ENCODE measurements around the gene BRWD1.

The BRWD1 gene

DNA sequence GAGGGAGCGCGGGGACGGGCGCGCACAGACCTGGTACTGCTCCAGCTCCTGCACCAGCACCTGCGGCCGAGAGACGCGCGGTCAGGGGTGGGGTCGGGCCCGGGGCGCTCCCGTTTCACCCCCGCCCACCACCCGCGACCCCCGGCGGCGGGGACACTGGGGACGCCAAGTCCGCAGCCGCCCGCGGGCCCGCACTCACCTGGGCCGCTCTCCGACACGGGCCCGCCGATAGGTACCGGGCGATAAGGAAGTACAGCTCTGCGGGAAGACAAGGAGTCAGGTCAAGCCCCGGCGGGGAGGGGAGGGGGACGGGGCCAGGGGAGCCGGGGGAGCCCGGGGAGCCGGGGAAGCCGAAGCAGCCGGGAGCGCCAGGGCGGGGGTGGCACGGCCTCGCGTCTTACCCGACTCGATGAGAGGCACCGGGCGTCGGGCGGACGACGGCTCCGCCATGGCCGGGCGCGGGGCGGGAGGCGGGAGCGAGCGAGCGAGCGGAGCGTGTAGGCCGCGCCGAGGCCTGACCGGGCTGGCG is 326 bp downstream of the BRWD1 start:
- Histone ChIP-seq H3K27ac (peak overlapping the region; percentile 93), H2AFZ (ENCODE audit: low read depth) (peak overlapping the region; percentile 89), H4K20me1 (ENCODE audit: insufficient read depth) (peaks cover 13% of the 10 kb centered on the region; the same call in 1 of the 2 replicates), H3K4me2 (no peak overlapping the region), H3K4me1 (ENCODE audit: low read depth, poor library complexity, severe bottlenecking) (peaks cover 42% of the 10 kb centered on the region), H3K9ac (peak overlapping the region; percentile 97), H3K4me3 (IDR thresholded peaks at IDR 0.05; ENCODE audit: insufficient read depth, low read depth, low read length) (no peak overlapping the region), H3K27me3 (ENCODE audit: insufficient read depth, low read depth) (no peaks in the 10 kb centered on the region), H3K36me3 (ENCODE audit: insufficient read depth) (no peaks in the 10 kb centered on the region), H3K79me2 (ENCODE audit: insufficient read depth, low read depth) (peaks cover 47% of the 10 kb centered on the region)
- TF ChIP-seq, protein P1, sequence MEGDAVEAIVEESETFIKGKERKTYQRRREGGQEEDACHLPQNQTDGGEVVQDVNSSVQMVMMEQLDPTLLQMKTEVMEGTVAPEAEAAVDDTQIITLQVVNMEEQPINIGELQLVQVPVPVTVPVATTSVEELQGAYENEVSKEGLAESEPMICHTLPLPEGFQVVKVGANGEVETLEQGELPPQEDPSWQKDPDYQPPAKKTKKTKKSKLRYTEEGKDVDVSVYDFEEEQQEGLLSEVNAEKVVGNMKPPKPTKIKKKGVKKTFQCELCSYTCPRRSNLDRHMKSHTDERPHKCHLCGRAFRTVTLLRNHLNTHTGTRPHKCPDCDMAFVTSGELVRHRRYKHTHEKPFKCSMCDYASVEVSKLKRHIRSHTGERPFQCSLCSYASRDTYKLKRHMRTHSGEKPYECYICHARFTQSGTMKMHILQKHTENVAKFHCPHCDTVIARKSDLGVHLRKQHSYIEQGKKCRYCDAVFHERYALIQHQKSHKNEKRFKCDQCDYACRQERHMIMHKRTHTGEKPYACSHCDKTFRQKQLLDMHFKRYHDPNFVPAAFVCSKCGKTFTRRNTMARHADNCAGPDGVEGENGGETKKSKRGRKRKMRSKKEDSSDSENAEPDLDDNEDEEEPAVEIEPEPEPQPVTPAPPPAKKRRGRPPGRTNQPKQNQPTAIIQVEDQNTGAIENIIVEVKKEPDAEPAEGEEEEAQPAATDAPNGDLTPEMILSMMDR (conservative IDR thresholded peaks at IDR 0.05; ENCODE audit: low read depth, low read length) = no peak

GRCh38 chr21:39312112-39313041 is 1.1 kb downstream of the BRWD1 start:
- Histone ChIP-seq H2AFZ (ENCODE audit: low read depth) (no peak overlapping the region), H3K4me1 (ENCODE audit: low read depth, poor library complexity, severe bottlenecking) (peaks cover 42% of the 10 kb centered on the region), H3K4me3 (IDR thresholded peaks at IDR 0.05; ENCODE audit: insufficient read depth, low read depth, low read length) (no peak overlapping the region), H4K20me1 (ENCODE audit: insufficient read depth) (peaks cover 13% of the 10 kb centered on the region; the same call in 1 of the 2 replicates), H3K79me2 (ENCODE audit: insufficient read depth, low read depth) (peaks cover 55% of the 10 kb centered on the region), H3K27ac (no peak overlapping the region; the same call in 1 of the 2 replicates), H3K4me2 (peak overlapping the region; percentile 91), H3K27me3 (ENCODE audit: insufficient read depth, low read depth) (no peaks in the 10 kb centered on the region), H3K36me3 (ENCODE audit: insufficient read depth) (no peaks in the 10 kb centered on the region), H3K9ac (peak overlapping the region; percentile 97; the same call in 1 of the 2 replicates)
- TF ChIP-seq, protein P1 (conservative IDR thresholded peaks at IDR 0.05; ENCODE audit: low read depth, low read length) = no peak

DNA sequence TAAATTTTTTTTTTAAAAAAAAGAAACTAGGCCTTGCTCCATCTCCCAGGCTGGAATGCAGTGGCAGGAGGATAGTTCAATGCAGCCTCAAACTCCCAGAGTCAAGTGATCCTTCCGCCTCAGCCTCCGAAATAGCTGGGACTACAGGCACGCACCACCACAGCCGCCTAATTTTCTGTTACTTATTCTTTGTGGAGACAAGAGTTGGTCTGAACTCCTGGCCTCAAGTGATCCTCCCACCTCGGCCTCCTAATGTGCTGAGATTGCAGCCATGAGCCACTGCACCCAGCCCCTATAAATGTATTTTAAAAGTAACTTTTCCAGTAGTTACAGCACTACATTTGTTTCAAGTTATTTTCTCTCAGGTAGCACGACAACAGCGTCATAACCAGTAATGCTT is 2.3 kb downstream of the BRWD1 start:
- H3K27me3 ChIP-seq (ENCODE audit: insufficient read depth, low read depth) = no peaks in the 10 kb centered on the region
- H3K4me3 ChIP-seq (IDR thresholded peaks at IDR 0.05; ENCODE audit: insufficient read depth, low read depth, low read length) = no peak overlapping the region
- H3K79me2 ChIP-seq (ENCODE audit: insufficient read depth, low read depth) = peaks cover 58% of the 10 kb centered on the region
- no peaks in the 10 kb centered on the region for H3K36me3 ChIP-seq (ENCODE audit: insufficient read depth)
- H3K27ac ChIP-seq = no peak overlapping the region
- peaks cover 32% of the 10 kb centered on the region for H3K4me1 ChIP-seq (ENCODE audit: low read depth, poor library complexity, severe bottlenecking)
- peak overlapping the region; percentile 91; the same call in 1 of the 2 replicates for H3K4me2 ChIP-seq
- no peak overlapping the region for H2AFZ ChIP-seq (ENCODE audit: low read depth)
- TF ChIP-seq, protein P1 (conservative IDR thresholded peaks at IDR 0.05; ENCODE audit: low read depth, low read length) = no peak
- no peak overlapping the region for H3K9ac ChIP-seq
- H4K20me1 ChIP-seq (ENCODE audit: insufficient read depth) = peaks cover 13% of the 10 kb centered on the region; the same call in 1 of the 2 replicates

GRCh38 chr21:39307466-39307865 is 6.0 kb downstream of the BRWD1 start:
- H3K4me1 ChIP-seq (ENCODE audit: low read depth, poor library complexity, severe bottlenecking) = peaks cover 18% of the 10 kb centered on the region
- H3K79me2 ChIP-seq (ENCODE audit: insufficient read depth, low read depth) = peaks cover 58% of the 10 kb centered on the region
- no peak overlapping the region for H3K9ac ChIP-seq
- no peak overlapping the region for H3K4me2 ChIP-seq
- no peaks in the 10 kb centered on the region for H3K36me3 ChIP-seq (ENCODE audit: insufficient read depth)
- TF ChIP-seq, protein P1 (conservative IDR thresholded peaks at IDR 0.05; ENCODE audit: low read depth, low read length) = no peak
- no peak overlapping the region for H2AFZ ChIP-seq (ENCODE audit: low read depth)
- no peak overlapping the region for H3K4me3 ChIP-seq (IDR thresholded peaks at IDR 0.05; ENCODE audit: insufficient read depth, low read depth, low read length)
- no peaks in the 10 kb centered on the region for H3K27me3 ChIP-seq (ENCODE audit: insufficient read depth, low read depth)
- H3K27ac ChIP-seq = no peak overlapping the region
- H4K20me1 ChIP-seq (ENCODE audit: insufficient read depth) = peaks cover 13% of the 10 kb centered on the region; the same call in 1 of the 2 replicates

Measured in KMS-11 (cell line).